NOMO-1 treated with dmso at 0.1 percent for 144 hours (cell line): ENCODE measurements around the gene GZMM.

Source experiments
- DNase-seq: peaks from one replicate; lab custom pipeline; 2025; ENCODE audit not compliant: unreplicated experiment; lab: John Stamatoyannopoulos, UW

Gene GZMM

GRCh38 chr19:533364-534058, 10.3 kb upstream of the GZMM start:
- DNase-seq: no peak

GRCh38 chr19:534088-534487, 9.8 kb upstream of the GZMM start:
- no peak for DNase-seq

- DNase-seq: no peak
Measured at GRCh38 chr19:535017-535835, 8.6 kb upstream of the GZMM start.

- DNase-seq: no peak
Measured at GRCh38 chr19:536031-536880, 7.6 kb upstream of the GZMM start.

GRCh38 chr19:536881-537404, 6.9 kb upstream of the GZMM start:
- DNase-seq: no peak

- DNase-seq: no peak
Measured at GRCh38 chr19:538641-539428, 5.0 kb upstream of the GZMM start.

- DNase-seq: no peak
Measured at GRCh38 chr19:539429-540030, 4.3 kb upstream of the GZMM start.

- no peak for DNase-seq
Measured at GRCh38 chr19:540867-541637, 2.8 kb upstream of the GZMM start.

- no peak for DNase-seq
Measured at GRCh38 chr19:541699-542098, 2.2 kb upstream of the GZMM start.

GRCh38 chr19:542173-542866, 1.5 kb upstream of the GZMM start:
- DNase-seq: no peak

GRCh38 chr19:547117-547516, 3.3 kb downstream of the GZMM start:
- DNase-seq: no peak

GRCh38 chr19:547836-548720, 4.2 kb downstream of the GZMM start:
- DNase-seq: no peak

GRCh38 chr19:548886-549830, 5.3 kb downstream of the GZMM start:
- DNase-seq: no peak

- DNase-seq: no peak
Measured at GRCh38 chr19:554817-555216, 11.0 kb downstream of the GZMM start.

- no peak for DNase-seq
Measured at GRCh38 chr19:555474-555808, 11.6 kb downstream of the GZMM start.

GRCh38 chr19:556611-557382, 12.9 kb downstream of the GZMM start:
- DNase-seq: no peak
